NT2/D1 (cell line): ENCODE data around the gene OR52B6.

Source experiments
- SUZ12 ChIP-seq: IDR thresholded peaks from 2 replicates; pipeline ENCODE4 v1.6.1; 2011; ENCODE audit not compliant: insufficient read length, insufficient read depth; ENCODE audit errors: extremely low read depth
- YY1 ChIP-seq: IDR thresholded peaks from 2 replicates; pipeline ENCODE4 v1.6.1; 2011; ENCODE audit not compliant: insufficient read length, insufficient read depth

DNA sequence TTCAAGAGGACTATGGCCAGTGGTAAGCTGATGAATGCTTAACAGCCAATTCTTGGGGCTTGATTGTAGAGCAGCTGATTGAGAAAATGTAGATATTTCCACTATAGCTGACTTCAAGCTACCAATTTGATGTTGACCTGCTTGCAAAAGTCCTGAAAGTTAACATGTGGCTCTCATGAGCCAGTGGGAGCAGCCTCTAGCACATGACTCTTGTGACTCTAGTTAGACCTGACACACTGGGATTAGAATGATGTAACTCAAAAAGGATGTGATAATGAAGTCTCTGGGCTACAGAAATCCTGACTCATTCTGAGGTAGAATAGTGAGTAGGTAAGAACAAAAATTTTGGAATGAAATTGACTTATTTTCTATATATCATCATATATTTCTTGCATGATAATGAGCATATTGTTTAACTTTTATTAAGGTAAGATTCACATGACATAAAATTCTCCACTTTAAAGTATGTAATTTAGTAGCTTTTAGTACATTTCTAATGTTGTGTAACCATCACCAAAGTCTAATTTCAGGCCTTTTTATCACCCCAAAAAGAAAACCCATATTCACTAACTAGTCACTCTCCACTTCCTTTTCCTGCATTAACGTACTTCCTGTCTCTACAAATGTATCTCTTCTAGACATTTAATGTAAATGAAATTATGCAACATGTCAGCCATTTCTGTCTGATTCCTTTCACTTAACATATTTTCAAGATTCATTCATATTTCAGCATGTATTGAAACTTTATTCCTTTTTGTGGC lies 16.2 kb upstream of the OR52B6 start:
- TF ChIP-seq YY1 (no peak), SUZ12 (no peak)
